Uterus (tissue), 2 donors: ENCODE measurements around the gene GRXCR2.

Experiments used
- POLR2A ChIP-seq, 2 donors: fragments of 450-650 bp; IDR thresholded peaks; one replicate each; pipeline ENCODE4 v1.6.1; 2016; ENCODE audit warnings: antibody characterized with exemption in 2 of 2, mild to moderate bottlenecking in 1 of 2, moderate library complexity in 1 of 2
- TF ChIP-seq, protein P1 (sequence below), 4 experiments: fragments of 200-600 bp in 2 of 4; fragments of 450-650 bp in 2 of 4; sonication (generic) in 2 of 4; IDR thresholded peaks; one replicate each; pipeline ENCODE4 v1.5.1; 2016 to 2019; ENCODE audit warnings: antibody characterized with exemption in 4 of 4, mild to moderate bottlenecking in 2 of 4, moderate library complexity in 1 of 4

DNA sequence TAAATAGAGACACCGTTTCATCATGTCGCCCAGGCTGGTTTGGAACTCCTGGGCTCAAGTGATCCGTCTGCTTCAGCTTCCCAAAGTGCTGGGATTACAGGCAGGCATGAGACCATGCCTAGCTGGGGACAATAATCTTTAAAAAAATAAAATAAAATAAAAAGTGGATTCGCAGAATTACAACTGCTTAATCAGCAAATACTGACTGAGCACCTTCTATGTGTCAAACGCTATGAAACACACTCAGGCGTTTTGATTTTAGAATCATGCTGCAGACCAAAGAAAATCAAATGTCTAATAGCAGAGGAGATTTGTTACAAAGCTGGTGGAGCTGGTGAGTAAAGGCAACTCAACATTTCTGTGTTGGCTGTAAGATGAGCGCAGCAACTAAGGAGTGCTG lies 40.9 kb upstream of the GRXCR2 start:
- TF ChIP-seq, protein P1, sequence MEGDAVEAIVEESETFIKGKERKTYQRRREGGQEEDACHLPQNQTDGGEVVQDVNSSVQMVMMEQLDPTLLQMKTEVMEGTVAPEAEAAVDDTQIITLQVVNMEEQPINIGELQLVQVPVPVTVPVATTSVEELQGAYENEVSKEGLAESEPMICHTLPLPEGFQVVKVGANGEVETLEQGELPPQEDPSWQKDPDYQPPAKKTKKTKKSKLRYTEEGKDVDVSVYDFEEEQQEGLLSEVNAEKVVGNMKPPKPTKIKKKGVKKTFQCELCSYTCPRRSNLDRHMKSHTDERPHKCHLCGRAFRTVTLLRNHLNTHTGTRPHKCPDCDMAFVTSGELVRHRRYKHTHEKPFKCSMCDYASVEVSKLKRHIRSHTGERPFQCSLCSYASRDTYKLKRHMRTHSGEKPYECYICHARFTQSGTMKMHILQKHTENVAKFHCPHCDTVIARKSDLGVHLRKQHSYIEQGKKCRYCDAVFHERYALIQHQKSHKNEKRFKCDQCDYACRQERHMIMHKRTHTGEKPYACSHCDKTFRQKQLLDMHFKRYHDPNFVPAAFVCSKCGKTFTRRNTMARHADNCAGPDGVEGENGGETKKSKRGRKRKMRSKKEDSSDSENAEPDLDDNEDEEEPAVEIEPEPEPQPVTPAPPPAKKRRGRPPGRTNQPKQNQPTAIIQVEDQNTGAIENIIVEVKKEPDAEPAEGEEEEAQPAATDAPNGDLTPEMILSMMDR (IDR thresholded peaks at IDR 0.05): no peak
- TF ChIP-seq POLR2A (IDR thresholded peaks at IDR 0.05): no peak
